Measurements from ENCODE around the gene USP32.

Gene USP32

GRCh38 chr17:60174035-60174434, 217.9 kb downstream of the USP32 start:
- no peak for DNase-seq (ENCODE audit: low read depth in 2 of 2)

GRCh38 chr17:60173304-60173819, 218.6 kb downstream of the USP32 start:
- no peak for DNase-seq (ENCODE audit: low read depth in 2 of 2)

- DNase-seq (ENCODE audit: low read depth in 2 of 2), result no peak
These were observed 220.2 kb downstream of the USP32 start for GRCh38 chr17:60171753-60172079.

GRCh38 chr17:60170835-60171752, 220.8 kb downstream of the USP32 start:
- DNase-seq (ENCODE audit: low read depth in 2 of 2), result no peak

GRCh38 chr17:60169921-60170817, 221.8 kb downstream of the USP32 start:
- DNase-seq (ENCODE audit: low read depth in 2 of 2), result no peak

- DNase-seq (ENCODE audit: low read depth in 2 of 2), result no peak
These were observed 223.3 kb downstream of the USP32 start for GRCh38 chr17:60168654-60169053.

GRCh38 chr17:60167065-60167741, 224.7 kb downstream of the USP32 start:
- no peak for DNase-seq (ENCODE audit: low read depth in 2 of 2)

GRCh38 chr17:60165971-60166370, 226.0 kb downstream of the USP32 start:
- DNase-seq (ENCODE audit: low read depth in 2 of 2), result no peak

- DNase-seq (ENCODE audit: low read depth in 2 of 2), result no peak
These were observed 226.7 kb downstream of the USP32 start for GRCh38 chr17:60165223-60165622.

GRCh38 chr17:60164697-60165096, 227.2 kb downstream of the USP32 start:
- no peak for DNase-seq (ENCODE audit: low read depth in 2 of 2)

GRCh38 chr17:60164164-60164563, 227.8 kb downstream of the USP32 start:
- DNase-seq (ENCODE audit: low read depth in 2 of 2), result no peak

- DNase-seq (ENCODE audit: low read depth in 2 of 2), result no peak
These were observed 228.7 kb downstream of the USP32 start for GRCh38 chr17:60163108-60163784.

- no peak for DNase-seq (ENCODE audit: low read depth in 2 of 2)
These were observed 230.2 kb downstream of the USP32 start for GRCh38 chr17:60161598-60162330.

GRCh38 chr17:60160829-60161501, 231.0 kb downstream of the USP32 start:
- DNase-seq (ENCODE audit: low read depth in 2 of 2), result no peak

- DNase-seq (ENCODE audit: low read depth in 2 of 2), result no peak
These were observed 232.5 kb downstream of the USP32 start for GRCh38 chr17:60159479-60159866.

- DNase-seq (ENCODE audit: low read depth in 2 of 2), result no peak
These were observed 233.0 kb downstream of the USP32 start for GRCh38 chr17:60158751-60159478.

- DNase-seq (ENCODE audit: low read depth in 2 of 2), result no peak
These were observed 234.4 kb downstream of the USP32 start for GRCh38 chr17:60157487-60158040.

GRCh38 chr17:60156746-60157145, 235.2 kb downstream of the USP32 start:
- no peak for DNase-seq (ENCODE audit: low read depth in 2 of 2)

- no peak for DNase-seq (ENCODE audit: low read depth in 2 of 2)
These were observed 236.1 kb downstream of the USP32 start for GRCh38 chr17:60155815-60156214.

Measured in fibroblast of skin of left biceps (primary cell).